Caco-2 (cell line): ENCODE data around the gene FN1. TPM values are rescaled to one million over a fixed set of nuclear protein-coding genes. Genes with fewer than 3 reads are reported as not detected.

Source experiments
- BruUV-seq: library from RNA; stranded (reverse); fragments of 400-500 nt; replicated peaks from 2 replicates; lab custom pipeline; 2021; lab: Mats Ljungman, UMichigan
- CTCF ChIA-PET: fragments of 300-600 bp; sonication (Branson Sonifier 250); formaldehyde crosslinking; loops from one replicate; lab custom pipeline; 2022; ENCODE audit warnings: antibody characterized with exemption; lab: Charles Lee
- POLR2A ChIA-PET: fragments of 300-600 bp; sonication (Branson Sonifier 250); formaldehyde crosslinking; loops from one replicate; lab custom pipeline; 2022; ENCODE audit warnings: antibody characterized with exemption; lab: Charles Lee
- DNase-seq, 2 experiments: peaks; one replicate each; pipeline versions ENCODE4 v3.0.0 to v3.0.0-alpha.2; 2020 to 2022
- H3K27me3 ChIP-seq: replicated peaks from 2 replicates; pipeline ENCODE4 v1.6.0; 2011; ENCODE audit warnings: low read length; ENCODE audit not compliant: control insufficient read depth, insufficient read depth
- H3K36me3 ChIP-seq: 2 replicates; pipeline ENCODE4 v1.5.1; 2011; ENCODE audit warnings: low read length; ENCODE audit not compliant: control insufficient read depth, insufficient read depth
- H3K4me1 ChIP-seq: fragments of 250-450 bp; sonication (Bioruptor Pico); 2 replicates; pipeline ENCODE4 v1.5.1; 2020; ENCODE audit warnings: mild to moderate bottlenecking
- H3K4me3 ChIP-seq: 2 replicates; pipeline ENCODE4 v1.5.1; 2011; ENCODE audit warnings: low read depth, mild to moderate bottlenecking, control low read depth, low read length
- H3K9me3 ChIP-seq: fragments of 250-450 bp; sonication (Bioruptor Pico); 2 replicates; pipeline ENCODE4 v1.5.1; 2020; ENCODE audit warnings: mild to moderate bottlenecking, moderate library complexity
- H3K27ac Mint-ChIP-seq: one replicate; pipeline ENCODE4 v1.8.0; 2022; ENCODE audit warnings: mixed read lengths; ENCODE audit not compliant: unreplicated experiment
- H3K27me3 Mint-ChIP-seq: one replicate; pipeline ENCODE4 v1.8.0; 2022; ENCODE audit warnings: mixed read lengths; ENCODE audit not compliant: insufficient read depth, unreplicated experiment
- H3K36me3 Mint-ChIP-seq: one replicate; pipeline ENCODE4 v1.8.0; 2022; ENCODE audit warnings: mild to moderate bottlenecking, mixed read lengths; ENCODE audit not compliant: insufficient read depth, unreplicated experiment
- H3K4me1 Mint-ChIP-seq: one replicate; pipeline ENCODE4 v1.8.0; 2022; ENCODE audit warnings: low read depth, mixed read lengths; ENCODE audit not compliant: unreplicated experiment
- H3K4me3 Mint-ChIP-seq: one replicate; pipeline ENCODE4 v1.8.0; 2022; ENCODE audit warnings: mild to moderate bottlenecking, moderate library complexity, mixed read lengths; ENCODE audit not compliant: unreplicated experiment
- H3K9me3 Mint-ChIP-seq: one replicate; pipeline ENCODE4 v1.8.0; 2022; ENCODE audit warnings: mixed read lengths; ENCODE audit not compliant: unreplicated experiment
- intact Hi-C: fragments of 100-400 bp; cut with micrococcal nuclease; formaldehyde crosslinking; loops from one replicate; pipeline ENCODE4 v1.10.0; 2022; ENCODE audit not compliant: unreplicated experiment
- total RNA-seq: library from RNA; stranded (reverse); gene quantifications from 2 replicates; pipeline ENCODE4 v1.2.3, GENCODE V29; 2022
- TF ChIP-seq, protein P1 (sequence below), 2 experiments: fragments of 200-600 bp in 1 of 2; IDR thresholded peaks; 1 replicate in 1 of 2; 2 replicates in 1 of 2; pipeline versions ENCODE4 v1.5.1 to v1.8.0; 2011 to 2022; ENCODE audit warnings: antibody characterized with exemption in 1 of 2, control low read depth in 1 of 2, inconsistent platforms in 1 of 2, low read depth in 1 of 2, low read length in 1 of 2, mild to moderate bottlenecking in 1 of 2, moderate library complexity in 1 of 2; ENCODE audit not compliant: insufficient read depth in 1 of 2, severe bottlenecking in 1 of 2, unreplicated experiment in 1 of 2

The FN1 gene
- total RNA-seq, 1 experiment from 2014 or later = 3,805 TPM

DNA sequence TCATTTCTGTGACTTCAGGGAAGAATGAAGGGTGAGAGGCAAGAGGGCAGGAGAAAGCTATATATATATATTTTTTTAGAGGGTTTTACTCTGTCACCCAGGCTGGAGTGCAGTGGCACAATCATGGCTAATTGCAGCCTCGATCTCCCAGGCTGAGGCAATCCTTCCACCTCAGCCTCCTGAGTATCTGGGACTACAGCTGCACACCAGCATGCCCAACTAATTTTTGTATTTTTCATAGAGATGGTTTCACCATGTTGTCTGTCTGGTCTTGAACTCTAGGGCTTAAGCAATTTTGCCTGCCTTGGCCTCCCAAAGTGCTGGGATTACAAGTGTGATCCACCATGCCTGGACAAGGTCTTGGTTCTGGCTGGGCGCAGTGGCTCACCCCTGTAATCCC lies 120.6 kb downstream of the FN1 start:
- H3K4me1 ChIP-seq = peaks cover 25% of the 10 kb centered on the region
- ChIA-PET POLR2A (no interaction called here), CTCF (no interaction called here)
- no peaks in the 10 kb centered on the region; the same call in 1 of the 2 replicates for H3K36me3 ChIP-seq
- no peaks in the 10 kb centered on the region for H3K27me3 ChIP-seq
- peak overlapping the region; percentile 43 for H3K4me3 Mint-ChIP-seq
- peak overlapping the region; percentile 39 for H3K27ac Mint-ChIP-seq
- H3K27me3 Mint-ChIP-seq = no peaks in the 10 kb centered on the region
- intact Hi-C loops = loop anchor here (10.0 kb wide), 1 partner anchor 300 kb away; no protein-coding TSS in a partner anchor
- no peaks in the 10 kb centered on the region for H3K9me3 ChIP-seq
- DNase-seq = no peak
- H3K9me3 Mint-ChIP-seq = no peaks in the 10 kb centered on the region
- TF ChIP-seq, protein P1, sequence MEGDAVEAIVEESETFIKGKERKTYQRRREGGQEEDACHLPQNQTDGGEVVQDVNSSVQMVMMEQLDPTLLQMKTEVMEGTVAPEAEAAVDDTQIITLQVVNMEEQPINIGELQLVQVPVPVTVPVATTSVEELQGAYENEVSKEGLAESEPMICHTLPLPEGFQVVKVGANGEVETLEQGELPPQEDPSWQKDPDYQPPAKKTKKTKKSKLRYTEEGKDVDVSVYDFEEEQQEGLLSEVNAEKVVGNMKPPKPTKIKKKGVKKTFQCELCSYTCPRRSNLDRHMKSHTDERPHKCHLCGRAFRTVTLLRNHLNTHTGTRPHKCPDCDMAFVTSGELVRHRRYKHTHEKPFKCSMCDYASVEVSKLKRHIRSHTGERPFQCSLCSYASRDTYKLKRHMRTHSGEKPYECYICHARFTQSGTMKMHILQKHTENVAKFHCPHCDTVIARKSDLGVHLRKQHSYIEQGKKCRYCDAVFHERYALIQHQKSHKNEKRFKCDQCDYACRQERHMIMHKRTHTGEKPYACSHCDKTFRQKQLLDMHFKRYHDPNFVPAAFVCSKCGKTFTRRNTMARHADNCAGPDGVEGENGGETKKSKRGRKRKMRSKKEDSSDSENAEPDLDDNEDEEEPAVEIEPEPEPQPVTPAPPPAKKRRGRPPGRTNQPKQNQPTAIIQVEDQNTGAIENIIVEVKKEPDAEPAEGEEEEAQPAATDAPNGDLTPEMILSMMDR (IDR thresholded peaks at IDR 0.05; ENCODE audit: insufficient read depth in 1 of 2, low read depth in 1 of 2, low read length in 1 of 2, severe bottlenecking in 1 of 2, unreplicated experiment in 1 of 2) = no peak
- H3K4me3 ChIP-seq = no peak overlapping the region
- no TSS peak for BruUV-seq
- H3K36me3 Mint-ChIP-seq = peaks cover 85% of the 10 kb centered on the region
- peaks cover 23% of the 10 kb centered on the region for H3K4me1 Mint-ChIP-seq

GRCh38 chr2:215314896-215315295 lies 121.0 kb downstream of the FN1 start:
- Histone ChIP-seq H3K4me3 (no peak overlapping the region), H3K36me3 (no peaks in the 10 kb centered on the region; the same call in 1 of the 2 replicates), H3K4me1 (peaks cover 25% of the 10 kb centered on the region), H3K9me3 (no peaks in the 10 kb centered on the region), H3K27me3 (no peaks in the 10 kb centered on the region)
- no TSS peak for BruUV-seq
- peak in 1 of 2 experiments; percentile 56 for DNase-seq
- H3K9me3 Mint-ChIP-seq = no peaks in the 10 kb centered on the region
- TF ChIP-seq, protein P1 (IDR thresholded peaks at IDR 0.05; ENCODE audit: insufficient read depth in 1 of 2, low read depth in 1 of 2, low read length in 1 of 2, severe bottlenecking in 1 of 2, unreplicated experiment in 1 of 2) = no peak
- peak overlapping the region; percentile 39 for H3K27ac Mint-ChIP-seq
- intact Hi-C loops = loop anchor here (5.0 to 10.0 kb wide), 3 partner anchors 300 to 797 kb away; no protein-coding TSS in a partner anchor
- H3K4me3 Mint-ChIP-seq = peak overlapping the region; percentile 43
- peaks cover 23% of the 10 kb centered on the region for H3K4me1 Mint-ChIP-seq
- ChIA-PET POLR2A (no interaction called here), CTCF (interaction anchor here (0.6 kb wide), 1 partner anchor 13 kb away, joined by 4 read pairs; no protein-coding TSS in a partner anchor)
- H3K27me3 Mint-ChIP-seq = no peaks in the 10 kb centered on the region
- H3K36me3 Mint-ChIP-seq = peaks cover 81% of the 10 kb centered on the region

GRCh38 chr2:215313255-215313613 lies 122.6 kb downstream of the FN1 start:
- intact Hi-C loops = loop anchor here (5.0 to 10.0 kb wide), 3 partner anchors 302 to 799 kb away; no protein-coding TSS in a partner anchor
- H3K27me3 ChIP-seq = no peaks in the 10 kb centered on the region
- peak overlapping the region; percentile 40 for H3K27ac Mint-ChIP-seq
- H3K4me1 ChIP-seq = peaks cover 25% of the 10 kb centered on the region
- H3K27me3 Mint-ChIP-seq = no peaks in the 10 kb centered on the region
- TF ChIP-seq, protein P1 (IDR thresholded peaks at IDR 0.05; ENCODE audit: insufficient read depth in 1 of 2, low read depth in 1 of 2, low read length in 1 of 2, severe bottlenecking in 1 of 2, unreplicated experiment in 1 of 2) = no peak
- H3K4me1 Mint-ChIP-seq = peaks cover 23% of the 10 kb centered on the region
- H3K4me3 ChIP-seq = peak overlapping the region; percentile 57
- peak overlapping the region; percentile 87 for H3K4me3 Mint-ChIP-seq
- peak in 1 of 2 experiments; percentile 18 for DNase-seq
- ChIA-PET CTCF (no interaction called here), POLR2A (no interaction called here)
- no peaks in the 10 kb centered on the region for H3K9me3 Mint-ChIP-seq
- BruUV-seq = TSS peak; percentile 44
- H3K36me3 Mint-ChIP-seq = peaks cover 64% of the 10 kb centered on the region
- no peaks in the 10 kb centered on the region for H3K36me3 ChIP-seq
- H3K9me3 ChIP-seq = no peaks in the 10 kb centered on the region
